ENCODE data around the gene SAP25. TPM values are rescaled to one million over a fixed set of nuclear protein-coding genes. Genes with fewer than 3 reads are reported as not detected.
"Not testable (repeated sequence)": the region's sequence is repeated elsewhere in the genome, so short reads cannot be mapped to it uniquely, and the experiment has no call there.

The SAP25 gene
- total RNA-seq, 5 donors from 2014 or later (not counting 1 experiment from before 2014, with no cell fraction given): 61.2 to 129 (median 107) TPM

DNA sequence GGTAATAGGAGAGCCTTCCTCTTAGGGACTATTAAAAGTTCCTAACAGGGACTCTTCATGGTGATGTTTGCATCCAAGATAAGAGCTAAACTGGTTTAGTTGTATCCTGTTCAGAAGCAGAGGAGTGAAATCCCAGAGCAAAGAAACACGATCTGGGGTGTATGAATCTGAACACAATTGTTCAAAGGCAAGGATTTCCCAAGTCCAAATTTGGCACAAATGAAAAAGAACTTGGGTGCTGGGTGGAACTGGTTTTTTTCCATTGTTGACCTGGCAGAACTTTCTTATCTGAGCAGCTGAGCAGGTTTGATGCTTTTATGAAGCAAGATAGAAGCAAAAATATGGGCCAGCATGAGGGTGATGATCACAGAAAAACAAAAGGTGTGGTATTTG lies 28.7 kb downstream of the SAP25 start:
- Mint-ChIP-seq H3K4me3 (peak overlapping the region; percentile 76 to 99 (median 99)), H3K27me3 (no peaks in the 10 kb centered on the region), H3K36me3 (peaks cover 5% of the 10 kb centered on the region), H3K9me3 (no peaks in the 10 kb centered on the region), H3K27ac (peak overlapping the region; percentile 98), H3K4me1 (peaks cover 92 to 97% (median 93%) of the 10 kb centered on the region in 3 donors)
- Histone ChIP-seq H3K9me3 (no peaks in the 10 kb centered on the region), H3K27me3 (replicated peaks in 1 of 2; ENCODE audit: control insufficient read depth in 2 of 2, extremely low read depth in 1 of 2, insufficient read depth in 2 of 2, low read length in 1 of 2) (no peaks in the 10 kb centered on the region), H3K4me1 (ENCODE audit: control insufficient read depth in 1 of 2, extremely low read depth in 1 of 2, insufficient read depth in 2 of 2, low read length in 2 of 2) (peaks cover 46 to 98% of the 10 kb centered on the region in 2 experiments), H3K27ac (ENCODE audit: low read length) (peak overlapping the region; percentile 76), H3K36me3 (ENCODE audit: control insufficient read depth in 2 of 2, extremely low read depth in 1 of 2, insufficient read depth in 1 of 2, low read length in 1 of 2) (peaks cover 0 to 7% of the 10 kb centered on the region in 2 donors), H3K4me3 (ENCODE audit: control insufficient read depth in 1 of 2, extremely low read depth in 1 of 2, low read length in 1 of 2) (no peak overlapping the region)
- DNase-seq: no peak
- CTCF ChIA-PET: interaction anchor here in 1 of 2 donors (0.6 to 1.4 kb wide), 4 partner anchors 19 to 91 kb away, joined by 3 to 4 read pairs (median 4); partner anchors contain the start of genes FBXO24 and LRCH4
- POLR2A ChIA-PET: no interaction called here
- no peak for ATAC-seq (replicated peaks in 1 of 4)
- 0% methylated on average over 1 of the region's 1 CpG for WGBS (ENCODE audit: insufficient coverage)

DNA sequence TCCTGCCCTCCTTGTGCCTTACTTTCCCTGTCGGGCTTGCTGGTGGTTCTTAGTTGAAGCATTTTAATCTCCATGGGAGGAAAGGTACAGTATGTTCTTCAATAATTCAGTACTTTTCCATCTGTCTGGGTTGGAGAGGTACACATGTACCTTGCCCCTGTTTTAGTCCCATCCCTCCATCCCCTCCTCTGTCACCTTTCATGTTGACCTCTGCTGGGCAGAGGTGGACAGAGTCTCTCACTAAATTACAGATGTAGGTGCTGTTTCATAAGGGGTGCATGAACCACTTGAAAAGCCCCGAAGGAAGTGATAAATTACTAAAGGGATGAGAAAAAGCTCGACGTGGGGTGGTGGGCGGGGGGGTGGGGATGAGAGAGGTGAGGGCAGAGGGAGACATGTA lies 29.3 kb downstream of the SAP25 start:
- Mint-ChIP-seq H3K4me3 (peak overlapping the region; percentile 76 to 99 (median 99)), H3K36me3 (peaks cover 5% of the 10 kb centered on the region), H3K27me3 (no peaks in the 10 kb centered on the region), H3K27ac (peak overlapping the region; percentile 98), H3K9me3 (no peaks in the 10 kb centered on the region), H3K4me1 (peaks cover 92 to 97% (median 96%) of the 10 kb centered on the region in 3 donors)
- ChIA-PET CTCF (interaction anchor here (0.5 to 1.4 kb wide), 7 partner anchors 11 to 90 kb away, joined by 3 to 6 read pairs (median 4); no protein-coding TSS in a partner anchor), POLR2A (interaction anchor here in 1 of 2 donors (0.6 kb wide), 1 partner anchor 83 kb away, joined by 3 read pairs; no protein-coding TSS in a partner anchor)
- Histone ChIP-seq H3K4me3 (ENCODE audit: control insufficient read depth in 1 of 2, extremely low read depth in 1 of 2, low read length in 1 of 2) (no peak overlapping the region), H3K9me3 (no peaks in the 10 kb centered on the region), H3K27ac (ENCODE audit: low read length) (peak overlapping the region; percentile 76), H3K27me3 (replicated peaks in 1 of 2; ENCODE audit: control insufficient read depth in 2 of 2, extremely low read depth in 1 of 2, insufficient read depth in 2 of 2, low read length in 1 of 2) (no peaks in the 10 kb centered on the region), H3K36me3 (ENCODE audit: control insufficient read depth in 2 of 2, extremely low read depth in 1 of 2, insufficient read depth in 1 of 2, low read length in 1 of 2) (peaks cover 0 to 5% of the 10 kb centered on the region in 2 donors), H3K4me1 (ENCODE audit: control insufficient read depth in 1 of 2, extremely low read depth in 1 of 2, insufficient read depth in 2 of 2, low read length in 2 of 2) (peaks cover 50 to 96% of the 10 kb centered on the region in 2 experiments)
- ATAC-seq (replicated peaks in 1 of 4): no peak
- no peak for DNase-seq
- WGBS (ENCODE audit: insufficient coverage): 9% methylated on average over 4 of the region's 5 CpGs

DNA sequence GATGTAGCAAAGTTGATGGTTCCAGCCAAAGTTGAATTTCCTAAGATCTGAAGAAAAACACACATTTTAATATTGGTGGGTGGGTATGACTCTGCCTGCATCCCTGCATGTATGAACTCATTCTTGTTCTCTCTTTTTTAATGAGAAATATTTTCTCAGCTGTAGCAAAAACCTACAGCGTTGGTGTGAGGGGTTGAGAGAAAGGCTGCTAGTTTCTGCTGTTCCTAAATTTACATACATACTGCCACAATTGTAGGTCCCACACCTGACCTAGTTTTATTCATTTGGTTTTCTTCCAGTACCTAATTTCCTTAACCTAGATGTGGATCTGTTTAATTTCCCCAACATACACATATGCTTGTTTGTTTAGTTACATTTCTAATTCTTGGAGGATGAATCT lies 30.1 kb downstream of the SAP25 start:
- WGBS (ENCODE audit: insufficient coverage): no CpG with 5 or more reads among the region's 1 CpG
- Histone ChIP-seq H3K27ac (ENCODE audit: low read length) (peak overlapping the region; percentile 76), H3K9me3 (no peaks in the 10 kb centered on the region), H3K4me3 (ENCODE audit: control insufficient read depth in 1 of 2, extremely low read depth in 1 of 2, low read length in 1 of 2) (no peak overlapping the region), H3K27me3 (replicated peaks in 1 of 2; ENCODE audit: control insufficient read depth in 2 of 2, extremely low read depth in 1 of 2, insufficient read depth in 2 of 2, low read length in 1 of 2) (no peaks in the 10 kb centered on the region), H3K36me3 (ENCODE audit: control insufficient read depth in 2 of 2, extremely low read depth in 1 of 2, insufficient read depth in 1 of 2, low read length in 1 of 2) (no peaks in the 10 kb centered on the region), H3K4me1 (ENCODE audit: control insufficient read depth in 1 of 2, extremely low read depth in 1 of 2, insufficient read depth in 2 of 2, low read length in 2 of 2) (peaks cover 50 to 90% of the 10 kb centered on the region in 2 experiments)
- H3K4me3 Mint-ChIP-seq: peak overlapping the region; percentile 65 to 99 (median 99)
- peaks cover under 1% of the 10 kb centered on the region for H3K36me3 Mint-ChIP-seq
- ChIA-PET POLR2A (no interaction called here), CTCF (interaction anchor here (0.6 to 1.4 kb wide), 3 partner anchors 20 to 89 kb away, joined by 3 to 6 read pairs (median 3); no protein-coding TSS in a partner anchor)
- no peaks in the 10 kb centered on the region for H3K27me3 Mint-ChIP-seq
- no peaks in the 10 kb centered on the region for H3K9me3 Mint-ChIP-seq
- no peak for ATAC-seq (replicated peaks in 1 of 4)
- no peak for DNase-seq
- peaks cover 89 to 97% (median 93%) of the 10 kb centered on the region in 3 donors for H3K4me1 Mint-ChIP-seq
- peak overlapping the region; percentile 98 for H3K27ac Mint-ChIP-seq

DNA sequence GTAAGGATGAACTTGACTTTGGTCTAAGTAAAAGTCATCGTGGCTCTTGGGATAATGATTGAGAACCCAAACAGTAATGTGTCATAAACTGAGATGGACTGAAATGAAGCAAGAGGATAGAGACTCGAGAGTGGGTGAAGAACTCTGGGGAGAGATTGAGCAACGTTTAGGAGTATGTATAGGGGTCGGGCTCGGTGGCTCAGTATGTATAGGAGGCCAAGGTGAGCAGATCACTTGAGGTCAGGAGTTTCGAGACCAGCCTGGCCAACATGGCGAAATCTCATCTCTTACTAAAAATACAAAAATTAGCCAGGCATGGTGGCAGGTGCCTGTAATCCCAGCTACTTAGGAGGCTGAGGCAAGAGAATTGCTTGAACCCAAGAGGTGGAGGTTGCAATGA lies 32.4 kb downstream of the SAP25 start:
- CTCF ChIA-PET: interaction anchor here in 1 of 2 donors (1.7 kb wide), 1 partner anchor 18 kb away, joined by 12 read pairs; no protein-coding TSS in a partner anchor
- H3K9me3 ChIP-seq; H3K27me3 Mint-ChIP-seq; ATAC-seq (replicated peaks in 1 of 4); POLR2A ChIA-PET; H3K36me3 ChIP-seq (ENCODE audit: control insufficient read depth in 2 of 2, extremely low read depth in 1 of 2, insufficient read depth in 1 of 2, low read length in 1 of 2); H3K27me3 ChIP-seq (replicated peaks in 1 of 2; ENCODE audit: control insufficient read depth in 2 of 2, extremely low read depth in 1 of 2, insufficient read depth in 2 of 2, low read length in 1 of 2); H3K4me3 ChIP-seq (ENCODE audit: control insufficient read depth in 1 of 2, extremely low read depth in 1 of 2, low read length in 1 of 2); H3K9me3 Mint-ChIP-seq; H3K36me3 Mint-ChIP-seq; DNase-seq: not testable (repeated sequence)
- peaks cover 72 to 79% (median 75%) of the 10 kb centered on the region in 3 donors for H3K4me1 Mint-ChIP-seq
- peaks cover 36 to 71% of the 10 kb centered on the region in 2 experiments for H3K4me1 ChIP-seq (ENCODE audit: control insufficient read depth in 1 of 2, extremely low read depth in 1 of 2, insufficient read depth in 2 of 2, low read length in 2 of 2)
- WGBS (ENCODE audit: insufficient coverage): 13% methylated on average over 1 of the region's 7 CpGs
- peak overlapping the region; percentile 12 for H3K27ac ChIP-seq (ENCODE audit: low read length)
- H3K4me3 Mint-ChIP-seq: peak overlapping the region; percentile 96 to 99 (median 99)
- H3K27ac Mint-ChIP-seq: peak overlapping the region; percentile 98

DNA sequence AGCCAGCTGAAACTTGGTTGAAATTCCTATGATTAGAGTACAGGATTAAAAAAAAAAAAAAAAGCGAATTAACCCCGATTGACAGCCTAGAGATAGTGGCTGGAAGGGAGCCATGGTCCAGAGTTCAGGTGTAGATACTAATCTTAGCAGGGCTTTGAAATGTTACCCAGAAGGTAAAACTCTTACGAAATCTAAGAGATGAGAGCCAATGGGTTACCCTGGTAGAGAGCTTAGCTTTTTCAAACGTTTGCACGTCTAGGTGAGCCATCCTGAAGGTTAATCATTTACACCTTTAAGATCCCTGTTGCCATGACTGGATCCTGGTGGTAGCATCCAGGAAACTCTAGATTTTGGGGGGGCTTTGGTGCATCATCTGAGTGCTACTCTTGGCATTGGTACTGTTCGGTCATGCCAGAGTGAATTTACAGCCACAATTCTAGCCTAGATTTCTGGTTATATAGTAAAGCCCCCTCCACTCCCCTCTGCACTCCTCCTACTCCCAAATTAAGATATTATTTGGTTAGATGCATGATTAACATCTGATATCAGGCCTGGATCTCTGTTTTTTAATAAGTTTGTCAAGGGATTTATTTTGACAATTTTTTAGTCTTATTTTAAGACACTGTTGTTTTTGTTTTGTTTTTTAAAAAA lies 33.5 kb downstream of the SAP25 start:
- peak overlapping the region; percentile 96 to 99 (median 99) for H3K4me3 Mint-ChIP-seq
- ATAC-seq (replicated peaks in 1 of 4): no peak

DNA sequence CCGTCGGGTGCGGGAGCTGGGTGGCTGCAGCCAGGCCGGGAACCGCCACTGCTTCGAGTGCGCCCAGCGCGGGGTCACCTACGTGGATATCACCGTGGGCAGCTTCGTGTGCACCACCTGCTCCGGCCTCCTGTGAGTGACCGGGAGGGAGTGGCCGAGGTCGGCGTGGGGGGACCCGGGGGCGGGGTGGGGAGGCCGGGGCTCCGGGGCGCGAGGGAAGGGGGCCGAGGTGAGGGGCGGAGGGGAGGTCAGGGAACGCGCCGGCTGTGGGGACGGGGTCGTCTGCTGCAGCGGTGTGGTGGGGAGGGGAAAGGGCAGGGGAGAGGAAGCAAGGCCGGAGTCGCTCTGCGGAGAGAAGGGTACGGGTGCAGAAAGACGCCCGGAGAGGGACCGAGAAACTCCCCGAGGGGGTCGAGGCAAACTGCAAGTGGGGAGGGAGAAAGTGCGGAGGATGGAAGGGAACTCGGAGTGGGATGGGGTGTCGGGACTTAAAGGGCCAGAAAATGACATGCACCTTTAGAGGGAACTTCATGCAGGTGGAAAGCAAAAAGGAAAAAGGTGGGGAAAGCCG lies 34.2 kb downstream of the SAP25 start:
- no peaks in the 10 kb centered on the region for H3K36me3 ChIP-seq (ENCODE audit: control insufficient read depth in 2 of 2, extremely low read depth in 1 of 2, insufficient read depth in 1 of 2, low read length in 1 of 2)
- WGBS (ENCODE audit: insufficient coverage): under 1% methylated on average over 32 of the region's 44 CpGs
- POLR2A ChIA-PET: interaction anchor here in 1 of 2 donors (0.6 kb wide), 1 partner anchor 339 kb away, joined by 3 read pairs; no protein-coding TSS in a partner anchor
- no peaks in the 10 kb centered on the region for H3K36me3 Mint-ChIP-seq
- no peaks in the 10 kb centered on the region for H3K9me3 Mint-ChIP-seq
- DNase-seq (peak in 1 of 35 experiments; percentile 24), ATAC-seq (replicated peaks in 1 of 4) (no peak)
- H3K4me3 ChIP-seq (ENCODE audit: control insufficient read depth in 1 of 2, extremely low read depth in 1 of 2, low read length in 1 of 2): peak overlapping the region; percentile 71 to 85
- no peak overlapping the region for H3K27ac ChIP-seq (ENCODE audit: low read length)
- H3K27ac Mint-ChIP-seq: peak overlapping the region; percentile 83 to 93
- H3K4me3 Mint-ChIP-seq: peak overlapping the region; percentile 96 to 99 (median 99)
- peaks cover 54 to 61% (median 57%) of the 10 kb centered on the region in 3 donors for H3K4me1 Mint-ChIP-seq
- H3K4me1 ChIP-seq (ENCODE audit: control insufficient read depth in 1 of 2, extremely low read depth in 1 of 2, insufficient read depth in 2 of 2, low read length in 2 of 2): peaks cover 20 to 53% of the 10 kb centered on the region in 2 experiments
- CTCF ChIA-PET: interaction anchor here (0.6 to 3.4 kb wide), 7 partner anchors 10 to 71 kb away, joined by 3 to 14 read pairs (median 6); partner anchors contain the start of gene NYAP1 (in 1 of the 2)
- no peaks in the 10 kb centered on the region for H3K27me3 Mint-ChIP-seq
- no peaks in the 10 kb centered on the region for H3K27me3 ChIP-seq (replicated peaks in 1 of 2; ENCODE audit: control insufficient read depth in 2 of 2, extremely low read depth in 1 of 2, insufficient read depth in 2 of 2, low read length in 1 of 2)
- no peaks in the 10 kb centered on the region for H3K9me3 ChIP-seq

More for the DNA sequence above, 33.5 kb downstream of the SAP25 start:
- Mint-ChIP-seq H3K36me3 (no peaks in the 10 kb centered on the region), H3K9me3 (no peaks in the 10 kb centered on the region), H3K4me1 (peaks cover 61 to 68% (median 64%) of the 10 kb centered on the region in 3 donors), H3K27me3 (no peaks in the 10 kb centered on the region), H3K27ac (peak overlapping the region; percentile 98)
- Histone ChIP-seq H3K36me3 (ENCODE audit: control insufficient read depth in 2 of 2, extremely low read depth in 1 of 2, insufficient read depth in 1 of 2, low read length in 1 of 2) (no peaks in the 10 kb centered on the region), H3K27me3 (replicated peaks in 1 of 2; ENCODE audit: control insufficient read depth in 2 of 2, extremely low read depth in 1 of 2, insufficient read depth in 2 of 2, low read length in 1 of 2) (no peaks in the 10 kb centered on the region), H3K27ac (ENCODE audit: low read length) (no peak overlapping the region), H3K9me3 (no peaks in the 10 kb centered on the region), H3K4me3 (ENCODE audit: control insufficient read depth in 1 of 2, extremely low read depth in 1 of 2, low read length in 1 of 2) (peak overlapping the region; percentile 71 to 85), H3K4me1 (ENCODE audit: control insufficient read depth in 1 of 2, extremely low read depth in 1 of 2, insufficient read depth in 2 of 2, low read length in 2 of 2) (peaks cover 25 to 59% of the 10 kb centered on the region in 2 experiments)
- ChIA-PET POLR2A (interaction anchor here in 1 of 2 donors (0.5 kb wide), 1 partner anchor 60 kb away, joined by 4 read pairs; no protein-coding TSS in a partner anchor), CTCF (interaction anchor here (0.6 to 3.0 kb wide), 2 partner anchors 19 to 46 kb away, joined by 4 to 13 read pairs; no protein-coding TSS in a partner anchor)
- WGBS (ENCODE audit: insufficient coverage): no CpG with 5 or more reads among the region's 6 CpGs
- DNase-seq: no peak
